ENCODE data around the gene TCF4.

- no peak for TF ChIP-seq CTCF (IDR thresholded peaks at IDR 0.05)
- no peak for TF ChIP-seq POLR2A (IDR thresholded peaks at IDR 0.05; ENCODE audit: low read depth)
Observed at GRCh38 chr18:55235094-55235461, 352.9 kb downstream of the TCF4 start.
